GM23248 (cell line): Measurements from ENCODE around the gene TMEM132C.

Source experiments
- EZH2 ChIP-seq: fragments of 200-600 bp; sonication (generic); IDR thresholded peaks from 2 replicates; pipeline ENCODE4 v1.6.1; 2018; ENCODE audit warnings: antibody characterized with exemption, mild to moderate bottlenecking; ENCODE audit not compliant: insufficient read depth, poor library complexity, severe bottlenecking
- EZH2phosphoT487 ChIP-seq: fragments of 200-600 bp; sonication (generic); IDR thresholded peaks from 2 replicates; pipeline ENCODE4 v1.6.1; 2018; ENCODE audit warnings: antibody characterized with exemption, moderate library complexity, mild to moderate bottlenecking, low read depth; ENCODE audit not compliant: insufficient read depth

DNA sequence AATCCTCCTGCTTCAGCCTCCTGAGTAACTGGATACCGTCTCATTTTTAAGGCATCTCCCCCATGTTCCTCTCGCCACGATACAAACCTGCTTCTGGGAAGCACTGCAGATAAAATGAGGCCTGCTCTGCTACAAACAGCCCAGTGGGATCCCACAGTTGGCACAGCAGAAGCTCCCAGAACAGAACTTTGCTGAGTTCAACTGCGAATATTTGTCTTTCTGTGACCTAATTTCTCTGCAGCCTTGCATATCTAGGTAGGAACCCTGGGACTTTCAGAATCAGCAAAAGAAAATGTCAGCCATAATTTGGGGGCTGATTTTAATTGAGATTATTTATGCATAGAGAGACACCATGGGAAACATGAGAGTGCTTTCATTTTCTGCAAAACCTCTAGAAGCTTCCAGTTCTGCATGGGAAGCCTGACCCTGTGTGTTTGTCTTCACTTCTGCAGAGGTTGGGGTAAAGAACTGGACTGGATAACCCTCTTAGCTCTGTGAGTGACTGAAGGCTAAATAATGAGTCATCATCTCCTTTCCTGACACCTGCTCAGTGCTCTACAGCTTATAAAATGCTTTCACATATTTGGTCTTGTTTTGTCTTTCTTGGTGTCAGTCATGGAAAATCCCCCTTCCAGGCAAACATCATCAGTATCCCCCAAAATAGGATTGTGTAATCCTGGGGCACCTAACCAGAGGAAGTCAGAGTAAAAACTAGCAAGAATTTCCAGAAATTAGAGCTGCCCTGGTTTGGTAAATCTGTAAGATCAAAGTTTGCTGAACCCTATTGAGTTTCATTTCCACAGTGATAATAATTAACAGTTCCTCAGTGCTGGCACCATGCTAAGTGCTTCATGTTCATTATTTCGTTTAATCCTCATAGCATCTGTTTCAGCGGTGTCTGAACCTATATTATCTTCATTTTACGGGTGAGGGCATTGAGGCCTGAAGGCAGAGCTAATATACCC lies 371.0 kb downstream of the TMEM132C start:
- TF ChIP-seq EZH2phosphoT487: no peak
- TF ChIP-seq EZH2: no peak
